WTC11 (cell line): ENCODE measurements around the gene MEOX2. TPM values are rescaled to one million over a fixed set of nuclear protein-coding genes. Genes with fewer than 3 reads are reported as not detected.

Source experiments
- JAZF1 ChIP-seq: fragments of 250-450 bp; sonication (Bioruptor Pico); IDR thresholded peaks from 2 replicates; pipeline ENCODE4 v1.9.0; 2021; ENCODE audit warnings: moderate library complexity, mild to moderate bottlenecking, inconsistent platforms
- NFE2L1 ChIP-seq: sonication (generic); formaldehyde crosslinking; IDR thresholded peaks from 2 replicates; pipeline ENCODE4 v1.8.1; 2023; ENCODE audit warnings: missing genetic modification reagents
- STAT6 ChIP-seq: sonication (generic); formaldehyde crosslinking; conservative IDR thresholded peaks from 2 replicates; pipeline ENCODE4 v1.8.1; 2023; ENCODE audit warnings: mild to moderate bottlenecking, low read depth, missing genetic modification reagents, moderate library complexity
- TEAD4 ChIP-seq: sonication (generic); formaldehyde crosslinking; IDR thresholded peaks from 2 replicates; pipeline ENCODE4 v1.8.0; 2022; ENCODE audit warnings: mild to moderate bottlenecking, missing genetic modification reagents
- ZSCAN18 ChIP-seq: fragments of 250-450 bp; sonication (Bioruptor Pico); IDR thresholded peaks from 2 replicates; pipeline ENCODE4 v2.1.2; 2022; ENCODE audit warnings: mild to moderate bottlenecking, moderate library complexity
- total RNA-seq: library from RNA; stranded (reverse); gene quantifications from 3 replicates; pipeline ENCODE4 v1.2.3, GENCODE V29; 2021

MEOX2 gene
- total RNA-seq, 1 experiment from 2014 or later = 0.07 TPM

GRCh38 chr7:15561835-15562234 lies 124.6 kb downstream of the MEOX2 start, which contains the start of gene AGMO (continued):
- TF ChIP-seq ZSCAN18 (CRISPR knock-in tag) (no peak), NFE2L1 (CRISPR knock-in tag) (no peak), STAT6 (CRISPR knock-in tag) (no peak), TEAD4 (CRISPR knock-in tag) (no peak), JAZF1 (CRISPR knock-in tag) (no peak)
- TF ChIP-seq, all 79 proteins: peak for 0

Other genes starting within 250 kb of the MEOX2 start
- 0.77 to 1.1 TPM (median 1.0 TPM) in 3 replicates for gene AGMO, start 124.7 kb downstream of the MEOX2 start, total RNA-seq